AG04450 (cell line): ENCODE data around the gene RGS19. TPM values are rescaled to one million over a fixed set of nuclear protein-coding genes. Genes with fewer than 3 reads are reported as not detected.

ENCODE experiments used
- CTCF ChIA-PET: fragments of 300-600, 350-600 bp; formaldehyde crosslinking; extraction: SDS; loops from one replicate; lab custom pipeline; 2022; ENCODE audit warnings: antibody characterized with exemption, inconsistent platforms; lab: Charles Lee
- POLR2A ChIA-PET: fragments of 350-600 bp; formaldehyde crosslinking; extraction: SDS; loops from one replicate; lab custom pipeline; 2021; ENCODE audit warnings: antibody characterized with exemption, inconsistent platforms; lab: Yijun Ruan, JAX
- DNase-seq: peaks from one replicate; pipeline ENCODE4 v3.0.0-alpha.2; 2011; ENCODE audit warnings: low read depth, low spot score
- H3K27ac ChIP-seq: one replicate; pipeline ENCODE4 v1.5.1; 2012; ENCODE audit warnings: low read depth, low read length, control low read depth
- H3K27me3 ChIP-seq: one replicate; pipeline ENCODE4 v1.6.0; 2012; ENCODE audit warnings: low read length; ENCODE audit not compliant: control insufficient read depth, insufficient read depth
- H3K4me3 ChIP-seq: 2 replicates; pipeline ENCODE4 v1.5.1; 2011; ENCODE audit warnings: mild to moderate bottlenecking, low read depth, low read length, control low read depth
- H3K9me3 ChIP-seq: 2 replicates; pipeline ENCODE4 v1.5.1; 2012; ENCODE audit warnings: low read length; ENCODE audit not compliant: control insufficient read depth, insufficient read depth
- polyA plus RNA-seq: library from polyadenylated mRNA; depleted of rRNA; stranded (reverse); fragments of >200 nt; gene quantifications from 2 replicates; pipeline ENCODE4 v1.2.3, GENCODE V29; 2011
- TF ChIP-seq, protein P1 (sequence below): IDR thresholded peaks from 2 replicates; pipeline ENCODE4 v1.5.1; 2011; ENCODE audit warnings: low read depth, low read length, control low read depth, inconsistent platforms

RGS19 gene
- polyA plus RNA-seq, 1 experiment = 7.5 TPM

DNA sequence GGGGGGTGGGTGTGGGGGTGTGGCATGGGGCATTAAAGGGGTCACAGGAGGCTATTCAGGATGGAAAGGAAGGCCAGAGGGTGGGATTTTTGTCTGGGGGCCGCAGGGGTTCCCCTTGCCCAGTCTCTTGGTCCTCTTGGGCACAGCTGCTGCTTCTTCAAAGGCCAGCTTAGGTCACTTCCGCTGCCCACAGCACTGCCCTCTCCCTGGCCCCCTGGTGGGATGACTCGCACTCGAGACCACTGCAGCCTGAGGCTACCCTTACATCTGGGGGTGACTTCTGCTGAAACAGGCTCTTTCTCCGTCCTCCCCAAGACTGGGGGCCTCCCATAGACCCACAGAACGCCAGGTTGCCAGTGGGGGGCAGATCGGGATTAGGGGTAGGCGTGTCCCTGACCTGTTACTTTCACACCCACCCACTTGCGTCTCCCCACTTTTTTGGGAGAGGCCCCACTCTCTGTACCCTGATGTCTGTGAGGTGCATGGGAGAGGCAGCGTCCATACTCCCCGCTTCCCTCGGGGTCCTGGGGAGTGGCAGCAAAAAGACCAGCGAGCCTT is 3.6 kb upstream of the RGS19 start:
- Histone ChIP-seq H3K27ac (no peak overlapping the region), H3K4me3 (no peak overlapping the region; the same call in 1 of the 2 replicates), H3K9me3 (peaks cover 13% of the 10 kb centered on the region), H3K27me3 (peaks cover 33% of the 10 kb centered on the region)
- POLR2A ChIA-PET = no interaction called here
- TF ChIP-seq, protein P1, sequence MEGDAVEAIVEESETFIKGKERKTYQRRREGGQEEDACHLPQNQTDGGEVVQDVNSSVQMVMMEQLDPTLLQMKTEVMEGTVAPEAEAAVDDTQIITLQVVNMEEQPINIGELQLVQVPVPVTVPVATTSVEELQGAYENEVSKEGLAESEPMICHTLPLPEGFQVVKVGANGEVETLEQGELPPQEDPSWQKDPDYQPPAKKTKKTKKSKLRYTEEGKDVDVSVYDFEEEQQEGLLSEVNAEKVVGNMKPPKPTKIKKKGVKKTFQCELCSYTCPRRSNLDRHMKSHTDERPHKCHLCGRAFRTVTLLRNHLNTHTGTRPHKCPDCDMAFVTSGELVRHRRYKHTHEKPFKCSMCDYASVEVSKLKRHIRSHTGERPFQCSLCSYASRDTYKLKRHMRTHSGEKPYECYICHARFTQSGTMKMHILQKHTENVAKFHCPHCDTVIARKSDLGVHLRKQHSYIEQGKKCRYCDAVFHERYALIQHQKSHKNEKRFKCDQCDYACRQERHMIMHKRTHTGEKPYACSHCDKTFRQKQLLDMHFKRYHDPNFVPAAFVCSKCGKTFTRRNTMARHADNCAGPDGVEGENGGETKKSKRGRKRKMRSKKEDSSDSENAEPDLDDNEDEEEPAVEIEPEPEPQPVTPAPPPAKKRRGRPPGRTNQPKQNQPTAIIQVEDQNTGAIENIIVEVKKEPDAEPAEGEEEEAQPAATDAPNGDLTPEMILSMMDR = no peak
- no peak for DNase-seq
- CTCF ChIA-PET = interaction anchor here (0.9 to 2.1 kb wide), 4 partner anchors 30 to 187 kb away, joined by 3 to 5 read pairs (median 3); partner anchors contain the start of gene PCMTD2

DNA sequence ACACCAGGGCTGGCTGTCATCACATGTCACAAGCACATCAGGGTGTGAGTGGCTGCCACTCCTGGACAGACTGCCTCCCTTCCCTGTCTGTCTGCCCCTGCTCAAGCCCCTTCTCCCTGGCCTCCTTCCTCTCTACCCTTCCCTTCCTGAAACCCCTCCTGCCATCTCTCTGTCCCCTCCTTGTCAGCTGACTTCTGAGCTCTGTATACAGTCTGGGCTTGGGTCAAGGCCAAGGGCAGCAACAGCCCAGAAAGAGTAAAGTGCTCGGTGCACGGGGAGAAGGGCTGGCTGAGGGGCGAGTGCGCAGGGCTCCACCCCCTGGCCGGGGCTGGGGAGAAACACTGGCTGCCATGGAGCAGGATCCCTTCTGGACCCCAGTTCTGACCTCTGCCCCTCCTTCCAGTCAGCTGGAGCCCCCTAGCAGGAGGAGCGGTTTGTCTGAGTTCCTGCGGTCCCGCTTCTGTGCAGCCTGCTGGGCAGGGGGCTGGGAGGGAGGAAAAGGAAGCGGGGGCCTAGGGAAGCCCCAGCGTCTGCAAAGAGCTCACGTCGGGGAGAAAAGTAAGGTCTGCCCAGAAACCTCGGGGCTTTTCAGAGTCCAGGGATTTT is 2.9 kb upstream of the RGS19 start:
- Histone ChIP-seq H3K27ac (no peak overlapping the region), H3K9me3 (peaks cover 9% of the 10 kb centered on the region), H3K4me3 (no peak overlapping the region), H3K27me3 (peaks cover 30% of the 10 kb centered on the region)
- ChIA-PET CTCF (interaction anchor here (2.1 kb wide), 1 partner anchor 39 kb away, joined by 5 read pairs; no protein-coding TSS in a partner anchor), POLR2A (interaction anchor here (0.7 kb wide), 1 partner anchor 28 kb away, joined by 3 read pairs; no protein-coding TSS in a partner anchor)
- TF ChIP-seq, protein P1 = no peak
- DNase-seq = no peak

DNA sequence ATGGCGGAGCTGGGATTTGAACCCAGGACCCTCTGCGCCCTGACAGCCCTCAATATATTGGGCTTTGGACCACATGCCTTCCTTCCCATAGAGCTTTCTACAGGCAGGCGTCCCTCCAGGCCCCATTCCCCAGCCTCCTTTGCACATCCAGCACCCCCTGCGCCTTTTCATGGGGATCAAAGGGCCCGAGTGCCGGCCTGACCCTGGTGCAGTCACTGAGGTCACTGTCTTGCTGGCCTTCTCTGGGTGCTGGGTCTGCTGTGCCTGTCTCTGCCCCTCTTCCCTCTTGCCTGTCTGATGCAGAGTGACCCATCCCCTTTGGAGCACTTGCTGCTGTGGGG is 2.3 kb upstream of the RGS19 start:
- peaks cover 5% of the 10 kb centered on the region for H3K9me3 ChIP-seq
- no peak overlapping the region for H3K27ac ChIP-seq
- CTCF ChIA-PET = no interaction called here
- no peak for DNase-seq
- peaks cover 27% of the 10 kb centered on the region for H3K27me3 ChIP-seq
- TF ChIP-seq, protein P1 = no peak
- H3K4me3 ChIP-seq = no peak overlapping the region
- POLR2A ChIA-PET = no interaction called here

DNA sequence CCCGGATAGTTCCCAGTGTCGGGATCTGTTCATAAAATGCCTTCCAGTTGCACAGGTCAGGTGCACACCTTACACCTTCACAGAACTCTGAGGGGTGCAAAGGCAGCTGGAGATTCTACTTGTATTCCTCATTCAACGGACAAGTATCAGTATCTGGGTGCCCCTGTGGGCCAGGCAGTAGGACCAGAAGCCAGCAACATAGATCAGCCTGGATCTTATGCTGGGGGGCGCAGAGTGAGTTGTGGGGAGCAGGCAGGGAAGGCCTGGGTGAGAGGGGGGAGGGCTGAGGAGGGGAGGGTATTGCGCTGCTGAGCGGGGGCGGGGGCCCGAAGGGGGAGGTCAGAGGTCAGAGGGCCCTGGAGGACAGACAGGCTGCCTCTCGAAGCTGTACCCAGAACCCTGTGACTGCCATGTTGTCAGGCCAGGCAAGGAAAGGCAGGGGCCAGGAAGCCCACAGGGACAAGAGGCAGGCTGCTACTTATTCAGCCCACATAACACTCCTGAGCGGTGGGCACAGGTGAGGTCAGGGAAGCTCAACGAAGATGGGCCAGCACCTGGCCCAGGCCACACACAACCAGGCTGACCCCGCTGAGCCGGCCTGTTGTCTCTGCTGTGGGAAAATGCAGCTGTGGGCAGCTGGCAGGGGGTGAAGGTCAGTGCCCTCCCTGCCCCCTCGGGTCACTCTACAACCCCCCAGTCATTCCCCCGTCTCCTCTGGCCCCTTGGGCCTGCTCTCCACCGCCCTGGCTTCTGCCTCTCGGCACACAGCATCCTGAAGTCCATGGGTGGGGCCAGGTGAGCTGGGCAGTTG is 1.7 kb upstream of the RGS19 start:
- POLR2A ChIA-PET = no interaction called here

More for the DNA sequence above, 1.7 kb upstream of the RGS19 start:
- CTCF ChIA-PET = no interaction called here
- TF ChIP-seq, protein P1 = no peak
- no peak overlapping the region for H3K4me3 ChIP-seq
- H3K27ac ChIP-seq = no peak overlapping the region
- DNase-seq = no peak
- H3K9me3 ChIP-seq = peaks cover 4% of the 10 kb centered on the region; the same call in 1 of the 2 replicates
- peaks cover 23% of the 10 kb centered on the region for H3K27me3 ChIP-seq
